Activated CD8-positive, alpha-beta memory T cell treated with anti-CD3 and anti-CD28 coated beads for 48 hours (primary cell): Measurements from ENCODE around the gene TMEM140.
"Not testable (repeated sequence)": the region's sequence is repeated elsewhere in the genome, so short reads cannot be mapped to it uniquely, and the experiment has no call there.

Experiments used
- DNase-seq, 3 experiments: peaks; one replicate each; pipeline ENCODE4 v3.0.0-alpha.2; 2020; ENCODE audit warnings: low read depth in 2 of 3, low spot score in 2 of 3

TMEM140 gene

DNA sequence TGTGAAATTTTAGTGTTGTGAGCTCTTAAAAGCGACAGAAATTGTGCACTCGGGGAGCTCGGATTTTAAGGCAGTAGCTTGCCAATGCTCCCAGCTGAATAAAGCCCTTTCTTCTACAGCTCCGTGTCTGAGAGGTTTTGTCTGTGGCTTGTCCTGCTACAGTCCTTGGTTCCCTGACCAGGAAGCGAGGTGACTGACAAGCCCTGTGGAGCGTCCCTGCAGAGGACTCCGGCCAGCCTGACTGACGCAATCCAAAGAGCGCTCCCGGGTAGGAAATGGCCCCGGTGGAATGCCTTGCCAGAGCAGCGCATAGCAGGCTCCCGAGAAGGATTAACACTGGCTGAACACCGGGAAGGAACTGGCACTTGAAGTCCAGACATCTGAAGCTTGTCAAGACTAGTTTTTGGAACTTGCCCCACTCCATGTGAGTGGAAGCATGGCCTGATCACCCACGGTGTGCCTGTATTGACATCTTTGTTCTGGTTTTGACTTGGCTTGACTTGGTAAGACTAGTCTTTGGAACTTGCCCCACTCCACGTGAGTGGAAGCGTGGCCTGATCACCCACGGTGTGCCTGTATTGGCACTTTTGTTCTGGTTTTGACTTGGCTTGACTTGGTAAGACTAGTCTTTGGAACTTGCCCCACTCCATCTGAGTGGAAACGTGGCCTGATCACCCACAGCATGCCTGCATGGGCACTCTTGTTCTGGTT is 23.9 kb downstream of the TMEM140 start:
- not testable (repeated sequence) for DNase-seq

DNA sequence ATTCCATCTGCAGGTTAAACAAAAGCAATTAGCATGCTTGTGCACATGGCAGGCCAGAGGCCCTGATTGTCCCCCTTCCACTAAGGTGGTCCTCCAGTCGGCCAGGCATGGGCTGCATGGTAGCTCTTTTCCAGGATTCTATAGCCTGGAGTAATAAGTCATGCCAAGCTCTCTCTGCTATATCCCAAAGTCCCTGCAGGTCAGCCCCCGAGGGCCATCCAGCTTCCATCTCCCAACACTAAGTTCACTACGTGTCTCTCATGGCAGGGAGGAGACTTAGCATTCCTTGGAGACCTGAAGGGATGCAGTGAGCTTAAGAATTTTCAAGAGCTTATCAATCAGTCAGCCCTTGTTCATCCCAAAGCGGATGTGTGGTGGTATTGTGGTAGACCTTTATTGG is 26.0 kb downstream of the TMEM140 start:
- DNase-seq, result not testable (repeated sequence)

GRCh38 chr7:135174941-135175340 is 27.1 kb downstream of the TMEM140 start:
- no peak for DNase-seq

GRCh38 chr7:135175931-135176330 is 28.1 kb downstream of the TMEM140 start:
- DNase-seq, result no peak

DNA sequence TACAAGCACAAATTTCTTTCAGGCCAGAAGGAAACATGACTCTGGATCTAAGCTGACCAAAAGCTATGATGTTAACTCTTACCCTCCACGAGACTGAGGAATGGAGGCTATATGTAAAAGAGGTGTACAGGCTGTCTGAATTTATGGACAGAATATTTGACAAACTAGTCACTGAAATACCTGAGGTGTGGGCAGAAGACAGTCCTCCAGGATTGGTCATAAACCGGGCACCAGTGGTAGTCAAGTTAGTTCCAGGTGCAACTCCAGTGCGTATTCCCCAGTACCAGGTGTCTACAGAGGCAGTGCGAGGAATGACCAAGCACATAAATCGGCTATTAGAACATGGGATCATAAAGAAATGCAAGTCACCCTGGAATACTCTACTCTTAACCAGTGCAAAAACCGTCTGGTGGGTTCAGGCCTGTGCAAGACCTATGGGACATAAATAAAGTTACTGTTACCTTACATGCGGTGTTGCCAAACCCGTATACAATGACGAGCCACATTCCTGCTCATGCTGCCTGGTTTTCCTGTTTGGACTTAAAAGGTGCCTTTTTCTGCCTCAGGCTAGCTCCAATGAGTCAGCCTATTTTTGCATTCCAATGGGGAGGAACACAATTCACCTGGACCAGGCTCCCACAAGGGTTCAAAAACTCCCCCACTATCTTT is 29.3 kb downstream of the TMEM140 start:
- DNase-seq, result no peak

DNA sequence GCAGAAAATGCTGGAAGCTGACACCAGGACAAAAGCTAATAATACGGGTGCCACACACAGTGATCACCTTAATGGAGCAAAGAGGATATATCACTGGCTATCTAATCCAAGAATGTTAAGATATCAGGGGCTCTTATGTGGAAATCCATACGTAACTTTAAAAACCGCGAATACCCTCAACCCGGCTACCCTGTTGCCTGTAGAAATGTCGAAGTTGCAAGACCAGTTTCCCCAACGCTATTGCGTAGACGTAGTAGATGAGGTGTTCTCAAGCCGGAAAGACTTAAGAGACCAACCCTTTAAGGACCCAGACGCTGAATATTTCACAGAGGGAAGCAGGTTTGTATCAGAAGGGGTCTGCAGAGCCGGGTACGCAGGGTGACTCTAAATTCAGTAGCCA is 30.5 kb downstream of the TMEM140 start:
- DNase-seq, result no peak

GRCh38 chr7:135179321-135179925 is 31.6 kb downstream of the TMEM140 start:
- DNase-seq, result no peak

- no peak for DNase-seq
Measured at GRCh38 chr7:135180122-135180521, 32.2 kb downstream of the TMEM140 start.

GRCh38 chr7:135181261-135181928 is 33.5 kb downstream of the TMEM140 start:
- DNase-seq, result no peak

GRCh38 chr7:135181929-135182678 is 34.2 kb downstream of the TMEM140 start:
- DNase-seq, result no peak

DNA sequence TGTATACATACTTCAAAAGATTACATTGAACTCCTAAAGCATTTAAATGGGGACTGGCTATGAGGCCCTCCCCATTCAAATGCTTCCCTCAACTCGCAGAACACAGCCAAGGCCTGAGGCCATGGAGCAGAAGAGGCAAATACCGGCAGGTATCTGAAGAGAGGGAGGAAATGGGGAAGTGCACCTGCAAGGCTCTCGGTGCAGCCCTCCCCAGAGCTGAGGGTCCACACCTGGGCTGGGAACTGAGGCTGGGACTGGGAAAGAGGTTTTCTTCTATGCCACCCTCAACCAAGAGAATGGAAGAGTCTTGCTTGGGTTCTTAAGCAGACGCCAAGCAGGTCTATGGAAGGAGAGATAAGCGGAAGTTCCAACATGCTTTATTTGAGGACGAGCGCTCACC is 35.6 kb downstream of the TMEM140 start:
- no peak for DNase-seq

DNA sequence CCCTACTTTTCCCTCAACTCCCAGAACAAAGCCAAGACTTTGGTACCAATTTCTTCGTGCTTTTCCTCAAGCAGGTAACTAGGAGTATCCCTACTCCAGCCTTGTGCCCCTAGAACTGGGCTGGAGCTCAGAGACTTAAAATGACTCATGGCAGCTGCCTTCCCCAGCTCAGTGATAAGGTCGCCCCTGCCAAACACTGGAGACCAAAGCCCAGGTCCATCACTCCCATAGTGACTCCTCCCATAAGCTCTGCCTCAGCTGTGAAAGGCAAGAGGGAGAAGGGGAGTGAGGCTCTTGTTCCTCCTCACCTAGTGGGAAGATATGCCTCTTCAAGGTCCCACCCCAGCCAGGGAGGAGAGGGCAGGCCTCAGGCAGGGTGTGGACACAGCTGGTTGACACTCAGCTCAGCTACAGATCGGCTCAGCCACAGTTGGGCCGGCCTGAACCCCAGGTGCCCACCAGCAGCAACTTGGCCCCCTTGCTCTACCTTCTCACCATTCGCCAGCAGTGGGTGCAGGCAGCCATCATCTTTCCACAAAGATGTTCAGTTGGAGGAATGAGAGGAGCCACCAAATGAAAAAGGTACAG is 36.5 kb downstream of the TMEM140 start:
- DNase-seq, result no peak

DNA sequence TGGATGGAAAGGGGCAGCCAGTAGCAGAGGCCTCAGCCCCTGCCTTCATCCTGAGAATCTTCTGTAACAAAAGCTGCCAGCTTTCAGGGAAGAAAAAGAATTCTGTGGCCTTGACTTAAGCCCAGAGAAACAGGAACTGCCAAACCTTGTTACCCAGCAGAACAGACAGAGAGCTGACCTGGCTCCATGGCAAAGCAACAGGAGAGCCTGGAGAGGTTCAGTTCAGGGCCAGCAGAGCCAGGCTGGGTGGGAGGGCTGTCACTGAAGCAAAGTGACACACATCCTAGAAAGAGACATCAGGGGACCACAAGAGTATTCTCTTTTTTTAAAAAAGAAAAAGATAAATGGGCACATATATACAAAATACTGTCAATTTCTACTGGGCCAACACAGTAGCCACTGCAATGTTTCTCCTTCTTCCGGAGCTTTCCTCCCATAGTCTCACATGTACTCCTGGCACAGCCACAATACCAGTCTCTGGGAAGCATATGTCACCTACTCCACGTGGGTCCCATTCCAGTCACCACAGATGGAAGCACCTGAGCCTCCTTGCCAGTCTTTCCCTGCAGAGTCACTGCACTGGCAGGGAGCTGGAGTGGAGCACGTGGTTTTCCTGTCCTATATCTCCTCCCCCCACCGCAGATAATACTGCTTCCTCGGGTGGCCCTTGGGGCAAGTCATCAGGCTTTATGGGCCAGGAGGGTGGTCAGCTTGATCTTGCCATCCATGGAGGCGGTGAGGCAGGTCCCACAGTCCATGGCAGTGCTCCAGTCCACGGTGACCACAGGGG is 37.8 kb downstream of the TMEM140 start:
- no peak for DNase-seq

DNA sequence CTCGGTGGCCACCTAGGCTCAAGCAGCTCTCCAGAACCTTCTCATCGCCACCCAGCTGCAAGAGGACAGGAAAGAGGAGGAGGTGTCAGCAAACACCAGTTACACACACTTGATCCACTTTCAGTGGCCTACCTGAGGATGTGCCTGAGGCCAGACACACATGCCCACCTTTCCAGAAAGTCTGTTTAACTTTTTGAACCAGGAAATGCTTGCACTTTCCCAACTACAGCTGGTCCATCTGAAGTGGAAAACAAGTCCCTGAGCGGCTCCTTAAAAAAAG is 38.3 kb downstream of the TMEM140 start:
- no peak for DNase-seq

- no peak for DNase-seq
Measured at GRCh38 chr7:135186841-135187253, 39.0 kb downstream of the TMEM140 start.

DNA sequence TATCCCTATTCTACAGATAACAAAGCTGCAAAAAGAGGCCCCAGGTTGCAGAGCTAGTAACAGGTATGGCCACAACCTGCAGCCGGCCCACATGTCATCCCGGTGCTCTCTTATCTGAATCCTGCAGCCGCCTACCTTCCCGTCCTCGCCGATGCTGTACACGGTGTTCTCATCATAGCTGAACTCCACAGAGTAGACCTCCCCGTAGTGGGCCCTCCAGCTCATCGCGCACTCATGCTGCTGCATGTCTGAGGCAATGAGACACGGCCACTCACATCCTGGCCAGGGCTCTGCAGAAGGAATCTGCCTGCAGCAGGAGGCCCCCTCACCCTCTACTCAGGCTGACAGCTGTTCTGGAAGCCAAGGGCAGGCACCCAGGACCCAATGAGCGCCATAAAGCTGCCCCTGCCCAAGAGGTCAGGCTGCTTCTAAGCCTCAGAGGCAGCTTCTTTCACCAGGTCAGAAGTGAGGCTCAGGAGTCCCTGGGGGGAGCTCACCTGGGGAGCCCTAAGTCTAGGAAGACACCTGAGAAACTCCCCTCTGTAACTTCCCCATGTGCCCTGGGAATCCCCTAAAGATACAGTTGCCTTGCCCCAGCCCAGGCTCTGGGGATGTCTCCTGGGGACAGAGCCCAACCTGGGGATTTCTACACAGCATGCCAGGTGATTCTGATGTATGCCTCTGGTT is 40.6 kb downstream of the TMEM140 start:
- no peak for DNase-seq

- no peak for DNase-seq
Measured at GRCh38 chr7:135189221-135189662, 41.4 kb downstream of the TMEM140 start.

GRCh38 chr7:135189961-135190360 is 42.1 kb downstream of the TMEM140 start:
- DNase-seq, result no peak

DNA sequence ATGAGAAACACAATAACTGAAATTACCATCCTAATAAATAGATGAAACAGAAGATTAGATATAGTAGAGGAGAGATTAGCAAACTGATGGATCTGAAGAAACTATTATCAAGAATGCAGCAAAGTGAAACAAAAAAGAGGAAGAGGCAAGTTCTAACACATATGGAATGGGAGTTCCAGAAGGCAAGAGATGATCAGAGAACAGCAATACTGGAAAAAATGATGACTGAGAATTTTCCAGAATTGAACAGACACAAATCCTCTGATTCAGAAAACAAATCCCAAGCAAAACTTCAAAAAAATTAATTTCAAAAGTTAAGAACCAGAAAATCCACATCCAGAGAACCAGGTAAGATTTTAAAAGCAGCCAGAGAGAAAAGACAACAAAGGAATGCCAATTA is 42.8 kb downstream of the TMEM140 start:
- DNase-seq, result no peak
